GM19372 (cell line): ENCODE measurements around the gene APOBEC3A.

Experiments
- ATAC-seq: cut with Tn5 transposase; IDR thresholded peaks from one replicate; pipeline ENCODE4 v1.9.1; 2021; ENCODE audit warnings: mild to moderate bottlenecking, low read depth, moderate library complexity; ENCODE audit not compliant: unreplicated experiment

APOBEC3A gene

DNA sequence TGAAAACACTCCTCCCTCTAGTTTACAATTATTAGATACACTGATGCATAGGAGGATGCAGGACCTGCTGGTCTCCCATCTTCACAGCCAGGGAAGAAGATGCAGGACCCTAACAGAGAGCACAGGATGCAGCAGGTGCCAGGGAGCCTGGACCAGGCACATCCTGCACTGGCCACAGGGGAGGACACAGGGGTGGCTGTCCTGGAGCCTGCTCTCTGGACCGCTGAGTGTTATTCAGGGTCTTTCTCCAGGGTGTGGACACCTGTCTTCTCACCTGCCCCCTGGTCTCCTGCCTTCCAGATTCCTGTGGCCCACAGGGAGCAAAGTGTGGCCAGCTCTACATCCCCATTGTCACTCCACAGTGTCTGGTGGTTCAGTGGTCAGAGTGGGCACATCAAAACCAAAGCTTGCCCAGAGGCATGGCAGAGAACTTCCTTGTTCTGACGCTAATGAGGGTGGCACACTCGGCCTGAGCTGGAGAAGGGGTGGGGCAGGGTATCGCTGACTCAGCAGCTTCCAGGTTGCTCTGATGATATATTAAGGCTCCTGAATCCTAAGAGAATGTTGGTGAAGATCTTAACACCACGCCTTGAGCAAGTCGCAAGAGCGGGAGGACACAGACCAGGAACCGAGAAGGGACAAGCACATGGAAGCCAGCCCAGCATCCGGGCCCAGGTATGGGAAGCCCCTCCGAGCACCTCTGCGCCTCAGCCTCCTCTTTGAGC lies at the start of gene APOBEC3A:
Gene APOBEC3A, plus strand, starts transcription at position 564 of the 725 bp plus-strand sequence. Its CDS starts 83 bp downstream, at position 647.
- no peak for ATAC-seq

DNA sequence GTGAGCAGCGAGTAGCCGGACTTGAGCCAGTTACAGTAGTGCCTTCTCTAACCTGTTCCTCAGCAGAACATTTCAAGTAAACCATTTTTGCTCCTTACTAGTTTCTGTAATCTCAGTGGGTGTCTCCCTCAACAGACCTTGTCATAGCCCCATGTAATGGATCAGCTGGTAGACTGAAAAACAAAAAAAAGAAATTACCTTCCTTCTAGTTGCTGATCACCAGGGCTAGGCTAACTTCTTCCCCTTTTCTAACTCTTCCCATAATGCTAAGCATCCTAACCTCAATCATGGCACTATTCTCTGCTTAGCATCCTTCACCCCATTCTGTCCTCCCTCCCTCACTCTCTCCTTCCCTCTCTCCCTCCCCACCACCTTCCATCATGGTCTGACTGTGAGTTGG lies 49.6 kb upstream of the APOBEC3A start:
- ATAC-seq, result no peak

DNA sequence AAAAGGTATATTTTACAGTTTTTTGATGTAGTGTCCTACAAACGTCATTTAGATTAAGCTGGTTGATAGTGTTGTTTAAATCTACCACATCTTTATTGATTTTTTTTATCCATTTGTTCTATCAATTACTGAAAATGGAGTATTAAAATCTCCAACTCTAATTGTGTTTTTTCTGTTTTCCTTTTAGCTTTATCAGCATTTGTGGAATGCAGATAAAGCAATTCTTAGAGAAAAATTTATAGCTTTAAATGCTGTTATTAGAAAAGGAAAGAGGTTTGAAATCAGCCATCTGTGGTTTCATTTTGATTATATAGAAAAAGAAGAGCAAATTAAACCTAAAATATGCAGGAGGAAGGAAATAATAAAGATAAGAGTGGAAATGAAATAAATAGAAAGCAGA lies 46.0 kb upstream of the APOBEC3A start:
- no peak for ATAC-seq

DNA sequence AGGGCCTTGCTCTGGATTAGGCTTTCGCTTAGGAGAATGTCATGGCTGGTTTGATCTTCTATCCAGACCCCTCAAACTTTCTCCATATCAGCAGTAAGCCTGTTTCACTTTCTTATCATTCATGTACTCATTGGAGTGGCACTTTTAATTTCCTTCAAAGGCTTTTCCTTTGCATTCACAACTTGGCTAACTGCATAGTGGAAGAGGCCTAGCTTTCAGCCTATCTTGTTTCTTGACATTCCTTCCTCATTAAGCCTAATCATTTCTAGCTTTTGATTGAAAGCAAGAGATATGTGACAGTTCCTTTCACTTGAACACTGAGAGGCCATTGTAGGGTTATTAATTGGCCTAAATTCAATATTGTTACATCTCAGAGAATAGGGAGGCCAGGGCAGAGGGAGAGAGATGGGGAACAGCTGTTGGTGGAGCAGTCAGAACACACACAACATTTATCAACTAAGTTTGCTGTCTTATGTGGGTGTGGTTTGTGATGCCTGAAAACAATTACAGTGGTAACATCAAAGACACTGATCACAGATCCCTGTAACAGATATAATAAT lies 37.7 kb upstream of the APOBEC3A start:
- ATAC-seq, result no peak

DNA sequence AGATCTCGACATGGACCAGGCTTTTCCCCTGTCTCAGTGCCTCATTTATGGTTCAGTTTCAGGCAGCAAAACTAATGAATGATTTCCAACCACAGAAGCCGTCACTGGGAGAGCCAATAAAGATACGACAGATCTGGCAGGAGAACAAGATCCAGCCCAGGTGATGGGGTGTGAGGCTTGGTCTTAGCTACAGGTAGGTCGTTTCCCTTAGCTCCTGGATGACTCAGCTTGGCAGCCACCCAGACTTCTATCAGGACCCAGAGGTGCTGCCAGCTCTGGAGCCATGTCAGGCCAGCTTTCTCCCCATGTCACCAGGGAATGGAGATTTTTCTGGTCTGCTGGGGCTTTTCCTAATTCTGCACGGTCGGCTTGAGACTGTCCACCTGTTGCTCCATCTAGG lies 36.3 kb upstream of the APOBEC3A start:
- ATAC-seq, result no peak

DNA sequence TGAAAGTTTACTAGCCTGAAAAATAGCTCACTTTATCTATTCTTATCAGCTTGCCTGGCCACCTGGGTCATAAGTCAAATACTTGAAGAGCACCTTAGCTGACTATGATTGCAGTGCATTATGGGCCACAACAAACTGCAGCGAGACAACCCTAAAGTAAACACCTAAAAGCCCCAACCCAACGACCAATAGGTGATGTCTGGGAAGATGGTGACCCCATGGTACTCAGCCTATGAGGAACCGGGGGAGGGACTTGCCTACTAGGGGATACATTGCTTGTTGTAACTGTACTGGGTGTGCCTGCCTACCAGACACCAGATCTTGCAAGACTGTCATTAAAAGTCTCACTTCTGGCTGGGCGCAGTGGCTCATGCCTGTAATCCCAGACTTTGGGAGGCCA lies 35.6 kb upstream of the APOBEC3A start:
- ATAC-seq, result no peak

DNA sequence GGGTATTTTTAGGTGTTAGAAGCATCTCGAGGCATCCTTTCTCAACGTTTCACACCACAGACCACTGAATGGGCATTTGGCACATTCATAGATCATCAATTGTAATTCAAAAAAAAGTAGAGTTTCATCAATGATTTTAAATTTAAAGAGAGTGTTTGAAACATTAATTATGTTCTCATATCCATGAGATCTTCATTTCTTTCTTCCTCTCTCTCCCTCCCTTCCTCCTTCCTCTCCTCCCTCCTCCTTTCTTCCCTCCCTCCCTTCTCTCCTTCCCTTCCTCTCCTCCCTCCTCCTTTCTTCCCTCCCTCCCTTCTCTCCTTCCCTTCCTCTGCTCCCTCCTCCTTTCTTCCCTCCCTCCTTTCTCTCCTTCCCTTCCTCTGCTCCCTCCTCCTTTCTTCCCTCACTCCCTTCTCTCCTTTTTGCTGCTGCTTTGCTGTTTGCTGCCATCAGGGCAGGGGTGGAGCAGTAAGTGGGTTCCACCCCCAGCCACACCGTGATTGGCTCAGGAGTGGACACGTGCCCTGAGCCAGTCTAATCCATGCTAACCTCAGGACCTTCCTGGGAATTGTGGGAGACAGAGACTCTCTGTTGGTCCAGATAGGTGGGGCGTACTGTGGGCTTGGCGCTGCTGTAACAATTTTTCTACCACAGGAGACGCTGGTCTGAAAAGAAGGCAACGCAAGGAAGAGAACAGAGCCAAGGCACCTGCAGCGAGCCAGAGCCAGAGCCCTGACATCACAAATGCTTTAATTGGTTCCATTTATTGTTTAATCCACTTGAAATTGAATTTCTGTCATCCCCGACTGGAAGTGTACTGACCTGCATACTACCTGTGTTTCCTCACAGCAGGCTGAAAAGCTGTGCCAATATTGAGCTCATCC lies 33.7 kb upstream of the APOBEC3A start:
- ATAC-seq, result no peak

DNA sequence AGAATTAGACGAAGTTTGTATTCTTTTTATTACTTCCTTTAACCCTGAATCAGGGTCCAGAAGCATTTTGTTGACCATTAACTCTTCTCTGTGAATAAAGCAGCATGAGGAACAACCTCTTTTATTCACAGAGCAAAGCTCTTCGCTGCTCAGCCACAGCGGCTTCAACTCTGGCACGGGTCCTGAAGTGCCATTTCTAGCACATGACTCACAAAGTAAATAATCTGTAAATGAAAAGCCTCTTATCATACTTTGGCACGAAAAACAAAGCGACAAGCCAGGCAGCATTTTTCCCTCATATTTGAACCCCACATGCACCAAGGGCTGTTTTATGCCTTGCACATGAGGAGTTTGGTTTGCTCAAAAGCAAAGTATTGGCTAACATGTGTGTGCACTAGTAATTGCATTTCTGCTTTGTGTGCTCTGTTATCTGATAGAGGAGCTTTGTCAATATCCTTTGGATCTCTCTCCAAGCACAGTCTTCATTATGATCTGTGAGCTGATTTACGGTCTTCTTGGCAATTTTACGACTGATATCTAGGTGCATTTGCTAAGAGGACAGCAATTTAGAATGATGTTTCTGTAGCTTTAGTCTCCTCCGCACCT lies 33.0 kb upstream of the APOBEC3A start:
- no peak for ATAC-seq

DNA sequence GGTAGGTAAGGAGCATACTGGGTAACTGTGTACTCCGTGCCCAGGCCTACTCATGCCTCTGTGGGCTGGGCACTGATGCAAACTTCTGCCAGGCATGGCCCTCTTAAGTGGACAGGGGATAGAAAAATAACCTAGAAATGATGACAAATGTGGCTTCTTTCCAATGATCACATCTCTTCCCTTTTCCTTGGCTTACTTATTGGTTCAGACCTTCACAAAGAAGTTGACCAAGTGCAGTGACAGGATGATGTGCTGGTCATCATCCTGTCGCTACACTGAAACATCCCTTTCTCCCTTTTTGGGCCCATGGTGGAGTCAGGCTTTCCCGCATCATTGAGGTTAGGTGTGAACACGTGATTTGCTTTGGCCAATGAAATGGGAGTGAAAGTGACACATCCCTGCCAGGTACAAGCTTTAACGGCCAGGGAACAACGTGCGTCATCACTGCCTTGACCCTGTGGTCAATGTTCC lies 31.8 kb upstream of the APOBEC3A start:
- no peak for ATAC-seq

DNA sequence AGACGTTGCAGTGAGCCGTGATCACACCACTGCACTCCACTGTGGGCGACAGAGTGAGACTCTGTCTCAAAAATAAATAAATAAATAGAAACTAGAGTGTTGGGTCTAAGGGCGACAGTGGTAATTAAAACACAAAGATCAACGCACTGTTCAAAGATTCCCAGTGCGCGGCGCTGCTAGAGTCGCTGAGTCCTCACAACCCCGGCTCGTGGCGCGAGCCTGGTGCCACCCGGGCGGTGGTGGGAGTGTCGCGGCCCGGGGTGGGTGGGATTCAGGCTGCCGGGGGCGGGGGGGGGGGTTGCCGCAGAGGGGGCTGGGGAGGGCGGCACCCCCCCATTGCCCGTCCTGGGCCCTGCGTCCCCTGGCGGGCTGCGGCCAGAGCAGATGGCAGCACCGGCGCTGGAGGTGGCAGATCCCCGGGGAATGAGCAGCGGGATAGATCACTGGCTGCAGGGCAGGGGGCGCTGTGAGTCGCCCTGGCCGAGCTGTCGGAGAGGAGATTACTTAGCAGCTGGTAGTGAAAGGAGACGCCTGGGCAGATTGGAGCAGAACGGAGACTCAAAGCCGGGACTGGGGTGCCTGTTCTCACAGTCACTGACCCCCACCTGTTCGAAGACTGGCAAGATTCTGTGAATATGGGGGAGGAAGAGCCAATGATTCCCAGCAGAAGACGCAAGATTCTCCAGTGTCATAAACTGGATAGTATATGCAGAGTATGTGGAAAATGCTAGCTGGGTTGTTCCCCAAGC lies 30.2 kb upstream of the APOBEC3A start:
- ATAC-seq, result no peak

DNA sequence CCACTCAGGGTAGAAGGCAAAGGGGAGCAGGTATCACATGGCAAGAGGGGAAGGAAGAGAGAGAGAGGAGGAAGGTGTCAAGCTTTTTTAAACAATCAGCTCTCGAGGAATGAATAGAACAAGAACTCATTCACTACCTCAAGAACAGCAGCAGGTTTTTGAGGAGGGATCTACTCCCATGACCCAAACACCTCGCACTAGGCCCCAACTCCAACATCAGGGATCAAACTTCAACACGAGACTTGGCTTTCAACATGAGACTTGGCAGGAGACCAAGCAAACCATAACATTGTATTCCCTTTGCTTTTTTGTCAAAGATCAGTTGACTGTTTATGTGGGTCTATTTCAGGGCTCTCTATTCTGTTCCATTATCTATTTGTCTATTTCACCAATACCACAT lies 26.9 kb upstream of the APOBEC3A start:
- no peak for ATAC-seq

DNA sequence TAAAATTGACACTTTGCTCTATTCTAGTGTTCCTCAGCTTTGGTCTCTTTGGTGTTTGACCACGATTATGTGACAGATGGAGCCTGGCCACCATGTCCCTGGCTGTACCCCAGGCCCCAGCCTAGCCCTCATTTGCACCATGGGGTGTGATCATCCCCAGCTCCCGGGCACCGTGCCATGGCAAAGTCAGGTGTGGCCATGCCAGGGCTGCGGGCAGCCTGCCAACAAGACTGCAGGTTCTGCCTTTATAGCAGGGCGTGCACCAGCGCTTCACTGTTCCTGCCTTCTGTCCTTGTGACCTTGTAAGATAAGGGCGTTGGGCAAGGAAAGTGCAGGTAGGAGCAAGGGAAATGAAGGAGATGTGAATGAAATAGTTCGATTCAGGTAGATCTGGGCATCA lies 22.4 kb upstream of the APOBEC3A start:
- no peak for ATAC-seq

DNA sequence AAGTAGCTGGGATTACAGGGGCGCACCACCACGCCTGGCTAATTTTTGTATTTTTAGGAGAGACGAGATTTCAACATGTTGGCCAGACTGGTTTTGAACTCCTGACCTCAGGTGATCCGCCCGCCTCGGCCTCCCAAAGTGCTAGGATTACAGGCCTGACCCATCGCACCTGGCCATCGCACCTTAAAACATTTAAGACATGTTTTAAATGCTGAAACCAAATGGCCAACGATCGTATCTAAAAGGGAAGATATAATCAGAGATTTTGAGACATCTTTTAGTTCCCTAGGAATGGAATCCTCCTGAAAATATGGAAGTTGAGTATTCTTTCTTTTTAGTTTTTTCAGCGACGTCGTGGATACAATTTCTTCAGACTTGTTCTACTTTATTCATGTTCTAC lies 21.8 kb upstream of the APOBEC3A start:
- ATAC-seq, result no peak

DNA sequence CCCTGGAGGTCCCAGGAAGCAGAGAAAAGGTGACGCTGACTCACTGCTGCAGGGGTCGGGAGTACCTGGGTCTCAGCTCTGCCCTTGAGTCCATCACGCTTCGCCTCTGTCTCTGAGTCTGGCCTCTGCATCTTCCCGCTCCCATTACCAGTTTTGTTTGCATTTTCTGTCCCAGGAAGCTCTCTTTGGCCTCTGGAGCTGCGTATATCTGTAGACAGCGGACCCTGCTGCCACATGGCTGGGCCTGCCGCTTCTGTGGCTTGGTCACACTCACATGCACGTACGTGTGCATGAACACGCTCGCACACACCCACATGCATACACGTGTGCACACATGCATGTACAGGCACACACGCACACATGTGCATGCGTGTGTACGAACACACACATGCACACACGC lies 20.8 kb upstream of the APOBEC3A start:
- no peak for ATAC-seq

DNA sequence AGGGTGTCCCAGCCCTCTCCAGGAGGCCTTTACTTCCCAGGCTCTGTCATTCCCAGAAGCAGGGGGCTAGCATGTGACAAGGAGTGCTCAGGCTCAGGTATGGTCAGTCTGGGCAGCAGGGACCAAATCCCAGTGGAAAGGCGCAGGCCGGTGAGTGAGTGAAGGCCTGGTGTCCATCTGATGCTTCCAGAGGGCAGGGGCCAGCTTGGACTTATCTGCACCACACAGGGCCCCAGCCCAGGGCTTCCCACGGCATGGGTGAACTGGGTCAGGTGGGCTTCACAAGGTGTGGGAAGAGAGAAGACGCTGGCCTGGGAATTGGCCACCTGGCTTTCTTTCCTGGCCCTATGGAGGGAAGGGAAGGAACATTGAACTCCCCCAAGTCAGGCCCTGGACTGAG lies 20.4 kb upstream of the APOBEC3A start:
- no peak for ATAC-seq

DNA sequence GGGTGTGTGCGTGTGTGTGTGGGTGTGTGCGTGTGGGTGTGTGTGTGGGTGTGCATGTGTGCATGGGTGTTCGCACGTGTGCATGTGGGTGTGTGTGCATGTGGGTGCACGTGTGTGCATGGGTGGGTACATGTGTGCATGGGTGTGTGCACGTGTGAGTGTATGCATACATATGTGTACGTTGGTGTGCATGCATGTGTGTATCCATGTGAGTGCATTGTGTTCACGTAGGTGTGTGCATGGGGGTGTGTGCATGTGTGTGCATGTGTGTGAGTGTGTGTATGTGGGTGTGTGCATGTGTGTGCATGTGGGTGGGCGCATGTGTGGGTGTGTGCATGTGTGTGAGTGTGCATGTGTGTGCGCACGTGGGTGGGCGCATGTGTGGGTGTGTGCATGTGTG lies 19.9 kb upstream of the APOBEC3A start:
- ATAC-seq, result no peak

DNA sequence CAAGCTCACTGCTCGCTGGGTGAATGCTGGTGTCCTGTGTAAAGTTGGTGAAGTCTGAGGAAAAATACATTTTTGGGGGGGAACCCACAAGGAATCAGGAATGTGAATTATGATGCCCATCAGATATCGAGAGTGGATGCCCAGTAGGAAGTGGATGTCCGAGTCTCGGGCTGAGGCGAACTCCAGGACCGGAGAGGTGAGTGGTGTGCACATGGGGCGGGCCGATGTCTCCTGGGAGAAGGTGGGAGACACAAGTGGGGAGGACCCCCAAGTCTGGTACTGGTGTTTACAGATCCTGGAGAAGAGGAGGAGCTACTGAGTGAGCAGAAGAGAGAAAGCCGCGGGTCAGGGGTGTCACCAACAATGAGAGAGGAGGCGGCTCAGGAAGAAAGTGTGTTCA lies 19.2 kb upstream of the APOBEC3A start:
- ATAC-seq, result no peak

DNA sequence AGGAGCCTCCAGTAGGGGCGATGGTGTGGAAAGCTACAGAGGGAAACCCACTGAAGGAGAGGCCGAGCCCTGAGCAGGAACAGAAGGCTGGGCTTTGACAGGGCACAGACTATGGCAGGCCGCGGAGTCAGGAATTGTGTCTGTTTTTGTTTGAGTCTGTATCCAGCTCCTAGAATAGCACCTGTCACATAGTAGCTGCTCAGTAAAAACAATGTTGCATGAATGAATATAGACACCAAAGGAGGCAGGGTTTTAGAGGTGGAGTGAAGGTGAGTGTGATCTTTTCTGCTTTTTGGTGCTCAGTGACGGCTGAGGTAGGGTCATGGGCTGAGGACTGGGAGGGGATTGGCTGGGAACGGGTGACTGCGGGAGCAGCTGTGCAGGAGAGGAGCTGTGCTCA lies 18.5 kb upstream of the APOBEC3A start:
- ATAC-seq, result no peak

DNA sequence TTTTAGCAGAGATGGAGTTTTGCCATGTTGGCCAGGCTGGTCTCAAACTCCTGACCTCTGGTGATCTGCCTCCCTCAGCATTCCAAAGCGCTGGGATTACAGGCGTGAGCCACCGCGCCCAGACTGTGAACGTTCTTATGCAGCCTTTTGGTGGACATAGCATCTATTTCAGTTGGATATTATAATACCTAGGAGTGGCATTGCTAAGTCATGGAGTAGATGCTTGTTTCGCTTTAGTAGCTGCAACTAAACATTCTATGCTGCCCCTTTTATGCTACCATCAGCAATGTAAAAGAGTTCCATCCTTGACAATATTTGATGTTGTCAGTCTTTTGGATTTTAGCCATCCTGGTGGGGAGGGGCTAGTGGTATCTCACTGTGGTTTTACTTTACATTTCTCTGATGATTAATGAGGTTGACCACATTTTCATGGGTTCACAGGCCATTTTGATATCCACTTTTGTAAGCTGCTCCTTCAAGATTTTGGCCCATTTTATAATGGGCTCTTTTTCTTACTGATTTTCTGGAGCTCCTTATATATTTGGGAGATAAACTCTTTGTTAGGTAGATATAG lies 16.5 kb upstream of the APOBEC3A start:
- no peak for ATAC-seq

DNA sequence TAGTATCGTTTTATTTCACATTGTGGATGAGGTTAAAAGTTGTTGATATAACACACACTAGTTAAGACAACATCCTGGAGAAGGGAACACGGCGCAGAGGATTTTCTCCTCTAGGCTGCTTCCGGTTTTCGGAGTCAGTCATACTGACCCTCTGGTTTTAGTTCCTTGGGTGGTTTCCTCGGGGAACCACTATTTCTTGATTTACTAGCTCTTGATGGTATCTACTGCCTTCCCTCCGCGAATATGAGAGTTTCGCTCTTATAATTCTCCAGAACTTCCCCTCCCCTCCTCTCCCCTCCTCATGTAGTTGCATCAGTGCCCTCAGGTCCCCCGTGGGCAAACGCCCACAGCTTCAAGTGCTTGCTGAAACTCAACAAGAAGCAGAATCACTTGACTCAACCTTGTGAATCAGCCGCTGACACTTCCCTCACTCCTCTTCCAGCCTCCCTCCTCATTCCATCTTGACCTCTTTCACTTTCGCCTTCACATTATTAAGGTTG lies 15.9 kb upstream of the APOBEC3A start:
- peak; percentile 53 for ATAC-seq
